ENCODE results near the gene MAPK13. TPM values are rescaled to one million over a fixed set of nuclear protein-coding genes. Genes with fewer than 3 reads are reported as not detected.
"Not testable (repeated sequence)": the region's sequence is repeated elsewhere in the genome, so short reads cannot be mapped to it uniquely, and the experiment has no call there.

Gene MAPK13
- 12.2 TPM for total RNA-seq

DNA sequence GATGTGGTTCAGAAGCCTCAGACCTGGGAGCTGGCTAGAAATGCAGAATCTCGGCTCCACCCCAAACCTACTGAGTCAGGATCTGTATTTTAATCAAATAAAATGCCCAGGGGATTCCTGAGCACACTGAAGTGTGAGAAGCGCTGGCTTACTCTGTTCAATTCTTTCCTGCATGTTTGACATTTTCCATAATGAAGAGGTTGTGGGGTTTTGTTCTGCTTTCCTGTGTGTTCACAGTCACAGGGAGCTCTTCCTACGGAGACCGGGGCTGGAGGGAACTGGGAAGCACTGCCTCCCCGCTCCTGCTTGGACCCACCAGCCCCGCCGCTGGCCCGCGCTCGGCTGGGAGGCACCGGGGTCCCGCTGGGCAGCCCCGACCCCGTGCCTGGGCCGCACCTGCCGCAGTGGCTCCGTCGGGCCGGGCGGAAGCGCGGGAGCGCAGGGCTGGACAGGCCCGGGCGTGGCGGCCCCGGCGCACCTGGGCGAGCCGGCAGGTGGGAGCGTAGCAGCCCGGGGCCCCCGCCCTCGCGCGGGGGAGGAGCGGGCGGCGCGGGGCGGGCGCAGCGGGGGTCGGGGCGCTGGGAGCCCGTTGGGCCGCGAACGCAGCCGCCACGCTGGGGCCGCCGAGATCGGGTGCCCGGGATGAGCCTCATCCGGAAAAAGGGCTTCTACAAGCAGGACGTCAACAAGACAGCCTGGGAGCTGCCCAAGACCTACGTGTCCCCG lies at the start of gene MAPK13:
MAPK13 (plus strand) TSS at position 573 of the 726 bp plus-strand sequence; CDS start at position 643, 70 bp downstream.
- DNase-seq = peak; percentile 16

DNA sequence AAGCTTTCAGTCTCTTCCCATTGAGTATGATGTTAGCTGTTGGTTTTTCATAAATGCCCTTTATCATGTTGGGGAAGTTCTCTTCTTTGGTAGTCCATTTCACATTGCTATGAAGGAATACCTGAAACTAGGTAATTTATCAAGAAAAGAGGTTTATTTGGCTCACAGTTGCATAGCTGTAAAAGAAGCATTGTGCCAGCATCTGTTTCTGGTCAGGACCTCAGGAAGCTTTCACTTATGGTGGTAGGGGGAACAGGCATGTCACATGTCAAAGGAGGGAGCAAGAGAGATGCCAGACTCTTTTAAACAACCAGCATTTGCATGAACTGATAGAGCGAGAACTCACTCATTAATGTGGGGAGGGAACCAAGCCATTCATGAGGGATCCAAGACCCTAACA lies 48.0 kb upstream of the MAPK13 start:
- DNase-seq = no peak

DNA sequence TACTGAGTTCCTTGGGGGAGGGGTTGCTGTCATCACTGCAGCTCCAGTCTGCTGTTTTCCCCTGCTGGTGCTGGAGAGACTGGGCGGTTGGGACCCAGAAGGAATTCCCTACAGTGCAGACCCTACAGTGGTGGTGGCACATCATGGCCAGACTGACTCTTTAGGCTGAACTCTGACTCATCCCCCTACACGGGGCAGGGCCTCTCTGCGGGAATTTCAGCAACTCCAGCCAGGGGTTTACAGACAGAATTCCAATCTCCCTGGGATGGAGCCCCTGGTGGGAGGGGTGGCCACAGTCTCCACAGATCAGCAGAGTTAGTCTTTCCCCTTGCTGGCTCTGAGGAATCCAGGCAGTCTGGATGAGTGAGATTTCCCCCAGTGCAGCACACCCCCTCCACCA lies 46.9 kb upstream of the MAPK13 start:
- DNase-seq = no peak

DNA sequence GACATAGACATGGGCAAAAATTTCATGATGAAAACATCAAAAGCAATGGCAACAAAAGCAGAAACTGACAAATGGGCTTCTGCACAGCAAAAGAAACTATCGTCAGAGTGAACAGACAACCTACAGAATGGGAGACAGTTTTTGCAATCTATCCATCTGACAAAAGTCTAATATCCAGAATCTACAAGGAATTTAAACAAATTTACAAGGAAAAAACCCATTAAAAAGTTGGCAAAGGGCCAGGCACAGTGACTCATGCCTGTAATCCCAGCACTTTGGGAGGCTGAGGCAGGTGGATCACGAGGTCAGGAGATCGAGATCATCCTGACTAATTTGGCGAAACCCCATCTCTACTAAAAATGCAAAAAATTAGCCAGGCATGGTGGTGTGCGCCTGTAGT lies 42.1 kb upstream of the MAPK13 start:
- DNase-seq = not testable (repeated sequence)

DNA sequence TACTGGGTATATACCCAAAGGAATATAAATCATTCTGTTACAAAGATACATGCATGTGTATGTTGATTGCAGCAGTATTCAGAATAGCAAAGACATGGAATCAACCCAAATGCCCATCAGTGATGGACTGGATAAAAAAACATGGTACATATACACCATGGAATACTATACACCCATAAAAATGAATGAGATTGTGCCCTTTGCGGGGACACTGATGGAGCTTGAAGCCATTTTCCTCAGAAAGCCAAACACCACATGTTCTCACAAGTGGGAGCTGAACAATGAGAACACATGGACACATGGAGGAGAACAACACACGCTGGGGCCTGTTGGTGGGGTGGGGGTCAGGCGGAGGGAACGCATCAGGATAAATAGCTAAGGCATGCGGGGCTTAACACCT lies 41.3 kb upstream of the MAPK13 start:
- DNase-seq = no peak

DNA sequence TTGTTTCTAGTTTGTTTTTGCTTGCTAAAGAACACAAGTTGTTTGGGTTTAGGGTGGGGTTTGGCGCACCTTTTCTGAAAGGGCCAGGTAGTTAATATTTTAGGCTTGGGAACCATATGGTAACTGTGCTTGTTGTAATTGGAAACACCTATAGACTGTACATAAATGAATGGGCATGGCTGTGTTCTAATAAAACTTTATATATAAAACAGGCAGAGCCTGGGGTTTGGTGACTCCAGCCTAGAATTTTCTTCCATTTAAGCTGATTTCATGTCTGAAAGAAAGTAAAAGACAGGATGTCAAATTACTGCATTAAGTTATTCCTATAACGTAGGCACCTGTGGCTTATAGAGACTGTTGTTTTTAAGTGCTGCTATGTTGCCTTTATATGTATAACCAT lies 36.1 kb upstream of the MAPK13 start:
- DNase-seq = no peak

DNA sequence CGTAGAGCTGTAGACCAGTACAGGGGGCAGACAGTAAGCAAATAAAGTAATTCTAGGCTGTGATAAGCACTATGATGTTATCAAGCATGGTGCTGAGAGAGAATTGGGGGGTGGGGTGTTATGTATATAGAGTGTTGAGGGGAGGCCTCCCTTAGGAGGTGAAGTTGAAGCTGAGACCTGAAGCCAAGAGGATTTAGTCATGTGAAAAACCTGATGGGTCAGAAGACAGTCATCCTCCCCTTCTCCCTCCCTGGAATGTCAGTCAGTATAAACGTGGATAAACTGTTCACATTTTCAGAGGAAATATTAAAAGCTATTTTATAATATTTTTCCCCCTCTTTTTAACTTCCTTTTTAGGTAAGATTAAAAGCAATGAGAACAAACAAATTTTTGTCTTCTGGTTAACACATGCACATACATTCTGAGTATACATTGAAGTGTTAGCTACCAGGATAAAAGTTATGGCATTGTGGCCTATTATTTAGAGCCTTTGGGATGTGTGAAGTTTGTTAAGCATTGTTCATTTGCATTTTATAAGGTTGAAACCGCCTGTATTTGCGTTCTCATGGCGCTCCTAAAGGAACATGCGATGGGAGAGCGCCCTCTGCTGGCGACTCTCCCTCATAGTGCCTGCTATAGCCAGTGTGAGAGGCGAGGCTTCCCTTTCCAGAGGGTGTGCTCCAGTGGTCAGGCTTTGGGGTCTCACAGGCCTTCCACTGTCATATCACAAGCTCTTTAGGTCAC lies 35.4 kb upstream of the MAPK13 start:
- DNase-seq = peak; percentile 93

DNA sequence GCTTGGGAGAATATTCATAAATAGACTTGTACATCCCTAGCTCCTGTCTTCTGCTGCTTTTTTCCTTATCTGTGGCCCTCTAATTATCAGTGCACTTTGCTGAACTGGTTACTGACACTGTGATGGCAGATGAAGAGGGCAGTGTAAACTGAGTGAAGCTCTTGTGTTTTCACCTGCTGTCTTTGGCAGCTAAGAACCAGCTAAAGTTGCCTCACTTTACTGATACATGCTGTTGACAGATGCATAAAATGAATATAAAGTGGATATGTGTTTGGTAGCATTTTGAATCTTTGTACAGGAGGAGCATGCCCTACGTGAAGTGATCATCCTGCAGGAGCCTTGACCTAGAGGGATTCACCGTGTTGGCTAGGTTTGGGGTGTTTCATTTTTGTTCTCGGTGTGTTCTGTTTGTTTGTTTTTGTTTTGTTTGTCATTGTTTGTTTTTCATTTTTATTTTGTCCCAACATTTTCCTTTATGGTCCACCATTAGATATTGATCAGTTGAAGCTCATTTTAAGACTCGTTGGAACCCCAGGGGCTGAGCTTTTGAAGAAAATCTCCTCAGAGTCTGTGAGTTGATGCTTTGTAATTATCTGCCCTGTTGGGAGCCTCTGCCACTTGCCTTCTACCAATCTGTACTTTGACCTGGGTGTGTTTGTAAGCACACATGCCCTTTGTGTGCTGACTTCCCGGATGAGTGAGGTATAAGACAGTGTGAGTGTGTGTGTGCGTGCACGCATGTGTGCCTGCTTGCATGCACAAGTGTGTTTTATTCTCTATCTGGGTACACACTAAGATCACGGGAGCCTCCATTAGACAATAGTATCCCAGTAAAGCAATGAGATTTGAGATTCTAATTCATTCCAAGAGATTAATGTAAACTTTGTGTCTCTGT lies 34.6 kb upstream of the MAPK13 start:
- DNase-seq = no peak

DNA sequence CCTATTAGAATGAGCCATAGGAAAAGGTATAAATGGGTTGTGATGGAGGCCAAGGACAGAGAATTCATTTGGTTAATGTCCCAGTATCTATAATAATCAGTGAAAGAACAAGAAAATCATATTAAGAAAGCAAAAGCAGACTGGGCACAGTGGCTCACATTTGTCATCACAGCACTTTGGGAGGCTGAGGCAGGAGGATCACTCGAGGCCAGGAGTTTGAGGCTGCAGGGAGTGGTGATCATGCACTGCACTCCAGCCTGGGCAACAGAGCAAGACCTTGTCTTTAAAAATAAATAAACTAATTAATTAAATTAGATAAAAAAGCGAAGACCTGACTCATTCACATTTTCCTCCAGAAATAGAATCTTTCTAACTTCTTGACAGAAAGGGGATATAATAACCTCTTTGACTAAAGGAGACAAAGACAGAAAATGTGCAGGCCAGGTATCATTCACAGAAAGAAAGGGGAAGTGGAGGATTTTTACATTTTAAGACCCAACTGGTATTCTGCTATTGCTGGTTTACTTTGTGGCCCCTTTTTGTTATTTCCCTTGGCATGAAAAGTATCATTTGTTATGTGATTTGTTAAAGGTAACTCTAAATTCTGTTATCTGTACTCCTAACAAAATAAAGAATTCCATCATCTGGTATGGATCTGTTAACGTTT lies 31.9 kb upstream of the MAPK13 start:
- no peak for DNase-seq

DNA sequence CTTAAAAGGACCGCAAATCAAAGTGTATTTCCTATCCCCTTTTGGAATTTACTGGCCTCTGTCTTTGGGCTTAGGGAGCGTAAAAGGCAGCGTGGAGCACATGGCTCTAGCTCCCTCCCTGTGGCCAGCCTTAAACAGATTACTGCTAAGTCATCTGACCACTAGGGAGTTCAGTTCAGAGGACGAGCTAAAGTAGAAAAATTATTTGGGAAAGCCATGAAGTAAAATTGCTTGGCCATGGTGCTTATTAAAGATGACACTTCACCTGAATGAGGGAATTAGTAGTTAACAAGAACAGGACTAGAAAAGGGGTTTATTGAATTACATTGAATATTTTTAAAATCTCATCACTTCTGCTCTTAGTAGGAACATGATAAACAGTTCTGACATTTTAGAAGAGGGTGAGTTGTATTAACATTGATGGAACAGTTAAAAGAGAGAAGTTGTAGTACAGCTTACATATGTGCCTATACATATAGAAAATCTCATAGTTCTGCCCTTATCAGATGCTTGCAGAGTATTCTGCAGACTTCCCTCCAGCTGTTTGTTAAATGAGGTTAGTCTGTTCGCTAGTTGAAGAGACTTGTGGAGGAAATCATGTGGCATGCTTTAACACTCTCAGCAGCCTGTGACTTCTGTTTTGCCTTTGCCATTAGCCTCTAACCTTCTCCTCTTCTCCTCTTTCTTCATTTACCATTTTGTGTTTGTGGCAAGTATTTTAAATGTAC lies 31.2 kb upstream of the MAPK13 start:
- no peak for DNase-seq

DNA sequence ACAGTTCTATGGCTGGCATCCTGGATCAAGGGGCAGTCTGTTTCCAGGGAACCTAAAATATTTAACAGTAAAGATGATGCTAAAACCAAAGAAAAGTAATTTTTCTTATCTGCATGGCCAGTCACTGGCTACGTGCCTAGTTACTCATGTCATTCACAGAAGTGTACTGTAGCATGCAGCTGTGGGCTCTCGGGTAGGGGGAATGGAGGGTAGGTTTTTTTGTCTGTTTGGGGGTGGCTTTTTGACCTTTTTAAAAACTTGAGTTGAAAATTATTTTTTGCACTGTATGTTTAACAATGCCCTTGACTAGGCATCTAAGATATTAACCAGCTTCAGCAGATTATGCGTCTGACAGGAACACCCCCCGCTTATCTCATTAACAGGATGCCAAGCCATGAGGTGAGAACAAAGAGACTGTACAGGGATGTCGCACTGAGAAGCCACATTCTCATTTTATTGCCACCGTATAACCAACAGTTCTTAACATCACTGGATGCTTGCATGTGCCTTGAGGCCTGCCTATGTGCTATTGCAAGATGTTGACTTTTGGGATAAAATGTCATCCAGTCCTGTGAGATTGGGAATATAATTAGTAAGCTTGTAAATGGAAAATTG lies 30.3 kb upstream of the MAPK13 start:
- DNase-seq = no peak

DNA sequence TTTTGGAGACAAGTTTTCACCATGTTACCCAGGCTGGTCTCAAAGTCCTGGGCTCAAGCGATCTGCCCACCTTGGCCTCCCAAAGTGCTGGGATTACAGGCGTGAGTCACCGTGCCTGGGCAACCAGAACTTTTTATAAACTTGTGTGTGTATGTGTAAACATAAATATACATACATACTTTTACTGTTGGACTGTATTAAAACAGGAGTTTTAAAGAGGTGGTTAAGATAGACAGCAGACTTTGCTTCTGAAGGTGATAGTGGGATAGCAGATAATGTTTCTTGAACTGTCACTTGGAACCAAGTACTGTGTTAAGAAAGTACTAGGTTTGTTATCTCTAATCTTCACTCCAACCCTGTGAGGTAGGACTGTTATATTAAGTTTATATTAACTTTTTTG lies 28.6 kb upstream of the MAPK13 start:
- DNase-seq = no peak

DNA sequence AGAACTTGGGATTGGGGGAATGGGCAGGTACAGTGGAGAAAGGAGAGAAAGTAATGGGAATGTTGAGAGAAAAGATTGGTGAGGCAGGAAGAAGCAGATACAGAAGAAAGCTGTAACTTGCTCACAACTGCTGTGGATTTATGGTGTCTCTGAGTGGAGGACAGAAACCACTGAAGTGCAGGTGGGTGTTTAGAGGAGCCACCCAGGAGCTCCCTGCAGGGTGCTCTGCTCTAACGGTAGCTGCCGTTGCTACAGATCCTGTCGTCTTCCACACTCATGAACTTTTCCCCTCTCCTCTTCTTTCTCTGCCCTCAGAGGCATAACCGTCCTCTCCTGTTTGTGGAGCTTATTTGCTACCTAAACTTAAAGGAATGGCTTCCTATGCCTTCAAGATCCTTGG lies 27.5 kb upstream of the MAPK13 start:
- no peak for DNase-seq

DNA sequence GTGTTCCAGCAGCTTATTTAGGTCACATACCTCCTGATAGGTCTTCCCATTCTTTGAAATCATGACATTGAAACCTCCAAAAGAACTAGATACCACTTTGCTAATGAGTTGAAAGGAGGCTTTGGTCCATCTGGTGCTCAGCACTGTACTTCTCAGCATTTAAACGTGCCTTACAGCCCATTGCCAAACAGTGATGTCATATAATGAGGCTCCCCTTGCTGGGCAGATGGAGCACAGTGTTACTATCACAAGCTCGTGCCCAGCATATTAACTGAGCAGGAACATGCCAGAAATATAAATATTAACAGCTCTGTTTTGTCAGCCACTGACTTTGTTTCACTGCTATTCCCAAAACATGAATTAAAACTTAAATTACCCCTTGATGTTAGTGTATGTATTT lies 25.5 kb upstream of the MAPK13 start:
- DNase-seq = peak; percentile 61

DNA sequence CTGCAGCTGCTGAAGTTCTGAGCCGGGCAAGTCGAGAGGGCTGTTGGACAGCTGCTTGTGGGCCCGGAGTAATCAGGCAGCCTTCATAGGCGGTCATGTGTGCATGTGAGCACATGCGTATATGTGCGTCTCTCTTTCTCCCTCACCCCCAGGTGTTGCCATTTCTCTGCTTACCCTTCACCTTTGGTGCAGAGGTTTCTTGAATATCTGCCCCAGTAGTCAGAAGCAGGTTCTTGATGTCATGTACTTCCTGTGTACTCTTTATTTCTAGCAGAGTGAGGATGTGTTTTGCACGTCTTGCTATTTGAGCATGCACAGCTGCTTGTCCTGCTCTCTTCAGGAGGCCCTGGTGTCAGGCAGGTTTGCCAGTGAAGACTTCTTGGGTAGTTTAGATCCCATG lies 21.2 kb upstream of the MAPK13 start:
- DNase-seq = peak; percentile 60

DNA sequence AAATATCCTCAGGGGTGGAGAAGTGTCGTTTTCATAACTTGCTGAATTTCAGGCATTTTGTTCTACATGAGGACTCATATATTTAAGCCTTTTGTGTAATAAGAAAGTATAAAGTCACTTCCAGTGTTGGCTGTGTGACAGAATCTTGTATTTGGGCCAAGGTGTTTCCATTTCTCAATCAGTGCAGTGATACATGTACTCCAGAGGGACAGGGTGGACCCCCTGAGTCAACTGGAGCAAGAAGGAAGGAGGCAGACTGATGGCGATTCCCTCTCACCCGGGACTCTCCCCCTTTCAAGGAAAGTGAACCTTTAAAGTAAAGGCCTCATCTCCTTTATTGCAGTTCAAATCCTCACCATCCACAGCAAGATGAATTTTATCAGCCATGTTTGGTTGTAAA lies 20.3 kb upstream of the MAPK13 start:
- no peak for DNase-seq

DNA sequence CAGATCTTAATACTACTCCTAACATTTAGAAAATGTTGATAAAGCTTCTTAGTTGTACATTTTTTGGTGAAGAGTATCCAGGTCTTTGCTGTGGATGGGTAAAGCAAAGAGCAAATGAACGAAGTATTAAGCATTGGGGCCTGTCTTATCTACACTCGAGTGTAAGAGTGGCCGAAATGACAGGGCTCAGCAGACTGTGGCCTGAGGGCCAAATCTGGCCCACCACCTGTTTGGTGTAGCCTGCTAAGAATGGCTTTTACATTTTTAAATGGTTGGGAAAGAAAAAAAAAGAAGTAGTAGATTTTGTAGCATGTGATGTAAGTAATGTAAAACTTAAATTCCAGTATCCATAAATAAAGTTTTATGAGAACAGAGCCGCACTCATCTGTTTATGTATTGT lies 19.4 kb upstream of the MAPK13 start:
- no peak for DNase-seq

DNA sequence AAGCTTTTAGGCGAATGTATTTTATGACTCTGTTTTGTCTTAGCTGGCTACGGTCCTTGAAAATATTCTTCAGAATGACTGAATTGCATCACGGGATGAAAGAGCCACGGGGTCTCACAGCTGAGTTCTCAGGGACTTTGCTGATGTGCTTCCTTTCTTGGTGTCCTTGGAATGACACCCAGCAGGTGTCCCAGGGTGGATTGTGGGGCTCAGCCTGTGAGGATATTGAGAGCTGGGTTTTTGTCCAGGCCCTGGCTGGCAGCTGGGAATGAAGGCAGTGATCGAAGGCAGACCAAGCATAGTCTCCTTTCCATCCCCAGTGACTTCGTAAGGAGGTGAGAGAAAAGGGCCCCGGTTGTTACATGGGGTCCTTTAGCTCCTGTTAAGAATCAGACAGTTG lies 18.8 kb upstream of the MAPK13 start:
- DNase-seq = peak; percentile 38

DNA sequence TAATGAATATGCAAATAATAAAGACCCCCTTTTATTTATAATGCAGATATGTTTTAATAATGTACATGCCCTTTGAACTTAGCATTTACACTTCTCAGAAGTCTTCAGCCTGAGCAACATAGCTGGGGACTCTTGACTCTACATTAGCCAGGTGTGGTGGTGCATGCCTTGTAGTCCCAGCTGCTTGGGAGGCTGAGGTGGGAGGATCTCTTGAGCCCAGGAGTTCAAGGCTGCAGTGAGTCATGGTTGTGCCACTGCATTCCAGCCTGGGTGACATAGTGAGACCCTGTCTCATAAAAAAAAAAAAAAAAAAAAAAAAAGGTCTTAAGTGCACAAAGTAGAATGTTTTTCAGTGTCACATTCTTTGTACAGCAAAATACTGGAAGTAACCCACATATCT lies 17.3 kb upstream of the MAPK13 start:
- no peak for DNase-seq

DNA sequence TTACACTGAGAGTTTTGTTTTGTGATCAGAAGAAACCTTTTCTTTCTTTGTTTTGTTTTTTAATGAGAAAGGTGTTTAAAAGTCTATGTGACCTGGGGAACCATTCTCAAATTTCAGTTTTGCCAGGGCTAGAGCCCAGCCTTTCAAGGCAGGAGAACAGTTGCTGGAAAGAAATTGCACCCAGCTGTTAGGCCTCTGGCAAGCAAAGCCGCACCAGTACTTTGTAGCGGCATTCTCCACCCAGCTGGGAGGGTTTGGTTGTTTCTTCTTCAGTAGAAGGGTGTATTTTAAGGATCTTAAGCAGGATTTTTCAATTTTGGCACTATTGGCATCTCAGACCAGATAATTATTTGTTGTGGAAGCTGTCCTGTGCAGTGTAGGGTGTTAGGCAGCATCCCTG lies 16.6 kb upstream of the MAPK13 start:
- peak; percentile 79 for DNase-seq

DNA sequence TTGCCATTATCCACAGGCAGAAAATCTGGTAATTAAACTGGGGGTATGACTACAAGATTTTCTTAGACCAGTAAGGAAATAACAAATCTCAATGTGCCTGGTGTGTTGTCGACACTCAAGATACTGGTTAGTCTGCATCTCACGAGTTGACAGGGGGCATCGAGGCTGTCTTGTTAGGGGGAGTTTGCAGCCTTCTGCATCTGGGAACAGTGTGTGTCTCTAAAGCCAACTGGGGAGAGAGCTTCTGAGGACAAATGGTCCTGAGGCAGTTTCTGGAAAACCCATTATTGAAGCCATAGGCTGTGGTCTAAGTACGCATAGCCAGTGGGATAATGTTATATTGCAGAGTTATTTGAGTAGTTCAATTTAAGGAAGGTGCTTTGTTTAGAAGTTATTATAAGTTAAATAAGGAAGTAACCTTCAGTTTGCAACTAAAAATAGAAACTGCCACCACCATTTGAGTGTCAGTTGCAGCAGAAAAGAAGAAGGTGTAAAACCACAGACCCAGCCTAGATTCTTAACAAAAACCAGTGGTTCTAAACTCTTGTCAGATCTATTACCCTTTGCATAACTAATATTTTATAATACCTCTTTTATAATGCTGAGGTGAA lies 15.4 kb upstream of the MAPK13 start:
- DNase-seq = no peak
